ENCODE measurements around the gene CDKAL1.
"Not testable (repeated sequence)": the region's sequence is repeated elsewhere in the genome, so short reads cannot be mapped to it uniquely, and the experiment has no call there.

Gene CDKAL1

GRCh38 chr6:21046276-21046675, 512.0 kb downstream of the CDKAL1 start:
- DNase-seq: no peak

- DNase-seq: no peak
Measured at GRCh38 chr6:21048047-21048446, 513.8 kb downstream of the CDKAL1 start.

GRCh38 chr6:21049148-21049547, 514.9 kb downstream of the CDKAL1 start:
- no peak for DNase-seq

- no peak for DNase-seq
Measured at GRCh38 chr6:21049572-21049971, 515.3 kb downstream of the CDKAL1 start.

- DNase-seq: no peak
Measured at GRCh38 chr6:21050935-21051334, 516.7 kb downstream of the CDKAL1 start.

GRCh38 chr6:21051777-21052176, 517.5 kb downstream of the CDKAL1 start:
- no peak for DNase-seq

- no peak for DNase-seq
Measured at GRCh38 chr6:21053612-21054011, 519.4 kb downstream of the CDKAL1 start.

- not testable (repeated sequence) for DNase-seq
Measured at GRCh38 chr6:21055480-21055879, 521.2 kb downstream of the CDKAL1 start.

GRCh38 chr6:21061892-21062291, 527.6 kb downstream of the CDKAL1 start:
- DNase-seq: no peak

GRCh38 chr6:21064756-21065340, 530.6 kb downstream of the CDKAL1 start:
- DNase-seq: no peak

- DNase-seq: no peak
Measured at GRCh38 chr6:21067521-21067920, 533.3 kb downstream of the CDKAL1 start.

- no peak for DNase-seq
Measured at GRCh38 chr6:21070620-21071019, 536.4 kb downstream of the CDKAL1 start.

GRCh38 chr6:21071780-21072468, 537.7 kb downstream of the CDKAL1 start:
- no peak for DNase-seq

- no peak for DNase-seq
Measured at GRCh38 chr6:21073318-21073839, 539.1 kb downstream of the CDKAL1 start.

- DNase-seq: no peak
Measured at GRCh38 chr6:21074484-21074883, 540.2 kb downstream of the CDKAL1 start.

- no peak for DNase-seq
Measured at GRCh38 chr6:21075986-21076385, 541.7 kb downstream of the CDKAL1 start.

GRCh38 chr6:21078497-21078896, 544.2 kb downstream of the CDKAL1 start:
- DNase-seq: no peak

- no peak for DNase-seq
Measured at GRCh38 chr6:21079468-21080048, 545.3 kb downstream of the CDKAL1 start.

- DNase-seq: no peak
Measured at GRCh38 chr6:21080221-21080620, 546.0 kb downstream of the CDKAL1 start.

GRCh38 chr6:21082091-21082490, 547.8 kb downstream of the CDKAL1 start:
- no peak for DNase-seq

- DNase-seq: no peak
Measured at GRCh38 chr6:21083708-21084107, 549.5 kb downstream of the CDKAL1 start.

GRCh38 chr6:21084656-21085055, 550.4 kb downstream of the CDKAL1 start:
- no peak for DNase-seq

GRCh38 chr6:21085211-21085610, 551.0 kb downstream of the CDKAL1 start:
- no peak for DNase-seq

GRCh38 chr6:21085643-21086042, 551.4 kb downstream of the CDKAL1 start:
- DNase-seq: no peak

All from stimulated activated CD4-positive, alpha-beta T cell treated with anti-CD3 and anti-CD28 coated beads, Interleukin-15, amount 100 ng/mL, for 24 hours (primary cell).